GM23338 (cell line): Measurements from ENCODE around the gene FOXN4. TPM values are rescaled to one million over a fixed set of nuclear protein-coding genes. Genes with fewer than 3 reads are reported as not detected.

Experiments
- ATAC-seq: fragments of 200-7000 bp; cut with Tn5 transposase; 3 replicates; pipeline ENCODE4 v1.9.1; 2020
- DNase-seq: peaks from one replicate; pipeline ENCODE4 v3.0.0-alpha.2; 2015; ENCODE audit warnings: low spot score
- H2AFZ ChIP-seq: fragments of 200-600 bp; sonication (generic); 2 replicates; pipeline ENCODE4 v1.8.0; 2016; ENCODE audit warnings: antibody characterized with exemption, mild to moderate bottlenecking, moderate library complexity
- H3F3A ChIP-seq: fragments of 200-600 bp; sonication (generic); replicated peaks from 2 replicates; pipeline ENCODE4 v1.8.0; 2017; ENCODE audit warnings: antibody characterized with exemption, mixed run types, low read depth
- H3K27ac ChIP-seq: fragments of 200-600 bp; sonication (generic); 2 replicates; pipeline ENCODE4 v1.6.1; 2016; ENCODE audit warnings: low read depth
- H3K27me3 ChIP-seq: fragments of 200-600 bp; sonication (generic); 2 replicates; pipeline ENCODE4 v1.8.0; 2016; ENCODE audit warnings: mild to moderate bottlenecking, mixed run types, moderate library complexity; ENCODE audit not compliant: insufficient read depth
- H3K36me3 ChIP-seq: fragments of 200-600 bp; sonication (generic); 2 replicates; pipeline ENCODE4 v1.8.0; 2016; ENCODE audit warnings: mild to moderate bottlenecking; ENCODE audit not compliant: insufficient read depth
- H3K4me1 ChIP-seq: fragments of 200-600 bp; sonication (generic); 2 replicates; pipeline ENCODE4 v1.8.0; 2016; ENCODE audit warnings: mild to moderate bottlenecking, moderate library complexity; ENCODE audit not compliant: insufficient read depth
- H3K4me2 ChIP-seq: fragments of 200-600 bp; sonication (generic); 2 replicates; pipeline ENCODE4 v1.7.1; 2017; ENCODE audit warnings: mixed run types
- H3K4me3 ChIP-seq: fragments of 200-600 bp; sonication (generic); 2 replicates; pipeline ENCODE4 v1.6.1; 2016; ENCODE audit warnings: mixed run types
- H3K79me2 ChIP-seq: fragments of 200-600 bp; sonication (generic); replicated peaks from 2 replicates; pipeline ENCODE4 v1.8.0; 2017; ENCODE audit warnings: mild to moderate bottlenecking; ENCODE audit not compliant: insufficient read depth
- H3K9me2 ChIP-seq: fragments of 200-600 bp; sonication (generic); 2 replicates; pipeline ENCODE4 v1.8.0; 2017; ENCODE audit not compliant: insufficient read depth
- H4K20me1 ChIP-seq: fragments of 200-600 bp; sonication (generic); replicated peaks from 2 replicates; pipeline ENCODE4 v1.8.0; 2017; ENCODE audit warnings: mild to moderate bottlenecking; ENCODE audit not compliant: insufficient read depth
- H3K27ac Mint-ChIP-seq: 2 replicates; pipeline ENCODE4 v1.8.0; 2020; ENCODE audit warnings: inconsistent platforms, mild to moderate bottlenecking, moderate library complexity, mixed read lengths
- H3K27me3 Mint-ChIP-seq: 3 replicates; pipeline ENCODE4 v1.8.0; 2022; ENCODE audit warnings: low read depth, mild to moderate bottlenecking, moderate library complexity, mixed read lengths, inconsistent platforms; ENCODE audit not compliant: insufficient read depth, poor library complexity
- H3K36me3 Mint-ChIP-seq: 3 replicates; pipeline ENCODE4 v1.8.0; 2021; ENCODE audit warnings: low read depth, mild to moderate bottlenecking, inconsistent platforms, moderate library complexity, mixed read lengths
- H3K4me1 Mint-ChIP-seq: 3 replicates; pipeline ENCODE4 v1.8.0; 2020; ENCODE audit warnings: mild to moderate bottlenecking, inconsistent platforms, mixed read lengths
- H3K4me3 Mint-ChIP-seq: 3 replicates; pipeline ENCODE4 v1.8.0; 2021; ENCODE audit warnings: moderate library complexity, mild to moderate bottlenecking, inconsistent platforms, mixed read lengths
- H3K9me3 Mint-ChIP-seq: 3 replicates; pipeline ENCODE4 v1.8.0; 2020; ENCODE audit warnings: moderate library complexity, mild to moderate bottlenecking, inconsistent platforms, mixed read lengths
- CREB1 ChIP-seq: fragments of 250-450 bp; sonication (Bioruptor Pico); IDR thresholded peaks from 2 replicates; pipeline ENCODE4 v1.5.0; 2020; ENCODE audit warnings: low read depth, mild to moderate bottlenecking, moderate library complexity
- EZH2 ChIP-seq: fragments of 200-600 bp; sonication (generic); IDR thresholded peaks from one replicate; pipeline ENCODE4 v1.8.0; 2017; ENCODE audit warnings: antibody characterized with exemption, mild to moderate bottlenecking, low read depth; ENCODE audit not compliant: unreplicated experiment
- EZH2phosphoT487 ChIP-seq: fragments of 200-600 bp; sonication (generic); IDR thresholded peaks from one replicate; pipeline ENCODE4 v1.8.1; 2018; ENCODE audit warnings: antibody characterized with exemption; ENCODE audit not compliant: unreplicated experiment
- JUNB ChIP-seq: IDR thresholded peaks from one replicate; pipeline ENCODE4 v1.6.1; 2016; ENCODE audit warnings: antibody characterized with exemption; ENCODE audit not compliant: unreplicated experiment
- NANOG ChIP-seq: IDR thresholded peaks from 2 replicates; pipeline ENCODE4 v1.6.1; 2016; ENCODE audit warnings: antibody characterized with exemption, borderline replicate concordance
- POLR2AphosphoS5 ChIP-seq: IDR thresholded peaks from 2 replicates; pipeline ENCODE4 v1.6.1; 2016; ENCODE audit warnings: antibody characterized with exemption, low read depth
- STAT1 ChIP-seq: IDR thresholded peaks from one replicate; pipeline ENCODE4 v1.6.1; 2016; ENCODE audit warnings: antibody characterized with exemption; ENCODE audit not compliant: unreplicated experiment
- ZNF114 ChIP-seq: fragments of 250-450 bp; sonication (Bioruptor Pico); IDR thresholded peaks from 2 replicates; pipeline ENCODE4 v1.5.0; 2020; ENCODE audit warnings: mild to moderate bottlenecking, moderate library complexity
- ZNF331 ChIP-seq: fragments of 250-450 bp; sonication (Bioruptor Pico); IDR thresholded peaks from 2 replicates; pipeline ENCODE4 v1.5.0; 2020; ENCODE audit warnings: low read depth, mild to moderate bottlenecking, moderate library complexity
- polyA plus RNA-seq: library from polyadenylated mRNA; unstranded; fragments of >200 nt; fragmentation: Nextera tagmentation; extraction: Ambion mirVana; gene quantifications from 2 replicates; pipeline ENCODE4 v1.2.1, GENCODE V29; 2016
- total RNA-seq: library from RNA; depleted of rRNA; stranded (reverse); fragments of >200 nt; shearing (Covaris generic); gene quantifications from 2 replicates; pipeline ENCODE4 v1.2.3, GENCODE V29; 2014
- TF ChIP-seq, protein P1 (sequence below): IDR thresholded peaks from 2 replicates; pipeline ENCODE4 v1.6.1; 2016; ENCODE audit warnings: antibody characterized with exemption
- TF ChIP-seq, protein P2 (sequence below), 2 experiments: fragments of 200-600 bp in 1 of 2; sonication (generic) in 1 of 2; conservative IDR thresholded peaks; 2 replicates each; pipeline versions ENCODE4 v1.5.1 to v1.6.1; 2016 to 2017; ENCODE audit warnings: antibody characterized with exemption in 2 of 2, low read depth in 2 of 2, mild to moderate bottlenecking in 2 of 2, moderate library complexity in 1 of 2
- TF ChIP-seq, protein P3 (sequence below): fragments of 250-450 bp; sonication (Bioruptor Pico); IDR thresholded peaks from 2 replicates; pipeline ENCODE4 v1.5.0; 2020; ENCODE audit warnings: mild to moderate bottlenecking, moderate library complexity
- TF ChIP-seq, protein P4 (sequence below): IDR thresholded peaks from one replicate; pipeline ENCODE4 v1.6.1; 2018; ENCODE audit warnings: antibody characterized with exemption; ENCODE audit not compliant: unreplicated experiment

FOXN4 gene
- total and polyA plus RNA-seq, 2 experiments from 2014 or later: 0.35 to 0.47 TPM

DNA sequence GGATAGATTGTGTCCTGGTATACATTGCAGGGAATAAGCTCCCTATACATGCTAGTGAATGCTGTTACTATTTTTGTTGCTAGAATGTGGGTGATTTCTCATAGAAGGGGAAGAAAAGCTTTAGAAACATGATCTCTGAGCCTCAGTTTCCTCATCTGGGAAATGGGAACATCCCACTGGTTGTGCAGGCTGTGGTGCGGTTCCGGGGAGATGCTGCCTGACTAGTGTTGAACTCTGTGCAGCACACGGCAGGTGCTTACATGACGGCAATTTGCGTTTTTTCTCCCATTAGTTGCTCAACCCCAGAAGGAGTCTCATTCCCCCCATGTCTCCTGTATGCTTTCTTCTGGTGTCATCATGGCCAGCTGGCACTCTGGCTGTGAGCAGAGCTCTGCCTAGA lies 32.9 kb downstream of the FOXN4 start:
- Histone ChIP-seq H3K4me2 (no peak overlapping the region), H3K36me3 (no peaks in the 10 kb centered on the region), H3F3A (no peaks in the 10 kb centered on the region), H2AFZ (no peak overlapping the region), H3K4me3 (no peak overlapping the region), H3K79me2 (no peaks in the 10 kb centered on the region), H3K4me1 (peaks cover 6% of the 10 kb centered on the region; the same call in 1 of the 2 replicates), H4K20me1 (no peaks in the 10 kb centered on the region), H3K27ac (no peak overlapping the region), H3K27me3 (no peaks in the 10 kb centered on the region), H3K9me2 (no peaks in the 10 kb centered on the region)
- no peak for DNase-seq
- no peaks in the 10 kb centered on the region for H3K36me3 Mint-ChIP-seq
- H3K27me3 Mint-ChIP-seq: peaks cover 13% of the 10 kb centered on the region
- no peak for ATAC-seq
- no peak overlapping the region for H3K4me3 Mint-ChIP-seq
- H3K9me3 Mint-ChIP-seq: no peaks in the 10 kb centered on the region; the same call in 2 of the 3 replicates
- peaks cover 19% of the 10 kb centered on the region for H3K4me1 Mint-ChIP-seq
- TF ChIP-seq, protein P1, sequence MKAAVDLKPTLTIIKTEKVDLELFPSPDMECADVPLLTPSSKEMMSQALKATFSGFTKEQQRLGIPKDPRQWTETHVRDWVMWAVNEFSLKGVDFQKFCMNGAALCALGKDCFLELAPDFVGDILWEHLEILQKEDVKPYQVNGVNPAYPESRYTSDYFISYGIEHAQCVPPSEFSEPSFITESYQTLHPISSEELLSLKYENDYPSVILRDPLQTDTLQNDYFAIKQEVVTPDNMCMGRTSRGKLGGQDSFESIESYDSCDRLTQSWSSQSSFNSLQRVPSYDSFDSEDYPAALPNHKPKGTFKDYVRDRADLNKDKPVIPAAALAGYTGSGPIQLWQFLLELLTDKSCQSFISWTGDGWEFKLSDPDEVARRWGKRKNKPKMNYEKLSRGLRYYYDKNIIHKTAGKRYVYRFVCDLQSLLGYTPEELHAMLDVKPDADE: no peak
- TF ChIP-seq CREB1 (CRISPR knock-in tag) (no peak), ZNF331 (CRISPR knock-in tag) (no peak), EZH2 (no peak), EZH2phosphoT487 (no peak), STAT1 (no peak), JUNB (no peak), POLR2AphosphoS5 (no peak), NANOG (no peak), ZNF114 (CRISPR knock-in tag) (no peak)
- TF ChIP-seq, protein P2, sequence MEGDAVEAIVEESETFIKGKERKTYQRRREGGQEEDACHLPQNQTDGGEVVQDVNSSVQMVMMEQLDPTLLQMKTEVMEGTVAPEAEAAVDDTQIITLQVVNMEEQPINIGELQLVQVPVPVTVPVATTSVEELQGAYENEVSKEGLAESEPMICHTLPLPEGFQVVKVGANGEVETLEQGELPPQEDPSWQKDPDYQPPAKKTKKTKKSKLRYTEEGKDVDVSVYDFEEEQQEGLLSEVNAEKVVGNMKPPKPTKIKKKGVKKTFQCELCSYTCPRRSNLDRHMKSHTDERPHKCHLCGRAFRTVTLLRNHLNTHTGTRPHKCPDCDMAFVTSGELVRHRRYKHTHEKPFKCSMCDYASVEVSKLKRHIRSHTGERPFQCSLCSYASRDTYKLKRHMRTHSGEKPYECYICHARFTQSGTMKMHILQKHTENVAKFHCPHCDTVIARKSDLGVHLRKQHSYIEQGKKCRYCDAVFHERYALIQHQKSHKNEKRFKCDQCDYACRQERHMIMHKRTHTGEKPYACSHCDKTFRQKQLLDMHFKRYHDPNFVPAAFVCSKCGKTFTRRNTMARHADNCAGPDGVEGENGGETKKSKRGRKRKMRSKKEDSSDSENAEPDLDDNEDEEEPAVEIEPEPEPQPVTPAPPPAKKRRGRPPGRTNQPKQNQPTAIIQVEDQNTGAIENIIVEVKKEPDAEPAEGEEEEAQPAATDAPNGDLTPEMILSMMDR (conservative IDR thresholded peaks at IDR 0.05; ENCODE audit: low read depth in 2 of 2): no peak
- TF ChIP-seq, protein P3, sequence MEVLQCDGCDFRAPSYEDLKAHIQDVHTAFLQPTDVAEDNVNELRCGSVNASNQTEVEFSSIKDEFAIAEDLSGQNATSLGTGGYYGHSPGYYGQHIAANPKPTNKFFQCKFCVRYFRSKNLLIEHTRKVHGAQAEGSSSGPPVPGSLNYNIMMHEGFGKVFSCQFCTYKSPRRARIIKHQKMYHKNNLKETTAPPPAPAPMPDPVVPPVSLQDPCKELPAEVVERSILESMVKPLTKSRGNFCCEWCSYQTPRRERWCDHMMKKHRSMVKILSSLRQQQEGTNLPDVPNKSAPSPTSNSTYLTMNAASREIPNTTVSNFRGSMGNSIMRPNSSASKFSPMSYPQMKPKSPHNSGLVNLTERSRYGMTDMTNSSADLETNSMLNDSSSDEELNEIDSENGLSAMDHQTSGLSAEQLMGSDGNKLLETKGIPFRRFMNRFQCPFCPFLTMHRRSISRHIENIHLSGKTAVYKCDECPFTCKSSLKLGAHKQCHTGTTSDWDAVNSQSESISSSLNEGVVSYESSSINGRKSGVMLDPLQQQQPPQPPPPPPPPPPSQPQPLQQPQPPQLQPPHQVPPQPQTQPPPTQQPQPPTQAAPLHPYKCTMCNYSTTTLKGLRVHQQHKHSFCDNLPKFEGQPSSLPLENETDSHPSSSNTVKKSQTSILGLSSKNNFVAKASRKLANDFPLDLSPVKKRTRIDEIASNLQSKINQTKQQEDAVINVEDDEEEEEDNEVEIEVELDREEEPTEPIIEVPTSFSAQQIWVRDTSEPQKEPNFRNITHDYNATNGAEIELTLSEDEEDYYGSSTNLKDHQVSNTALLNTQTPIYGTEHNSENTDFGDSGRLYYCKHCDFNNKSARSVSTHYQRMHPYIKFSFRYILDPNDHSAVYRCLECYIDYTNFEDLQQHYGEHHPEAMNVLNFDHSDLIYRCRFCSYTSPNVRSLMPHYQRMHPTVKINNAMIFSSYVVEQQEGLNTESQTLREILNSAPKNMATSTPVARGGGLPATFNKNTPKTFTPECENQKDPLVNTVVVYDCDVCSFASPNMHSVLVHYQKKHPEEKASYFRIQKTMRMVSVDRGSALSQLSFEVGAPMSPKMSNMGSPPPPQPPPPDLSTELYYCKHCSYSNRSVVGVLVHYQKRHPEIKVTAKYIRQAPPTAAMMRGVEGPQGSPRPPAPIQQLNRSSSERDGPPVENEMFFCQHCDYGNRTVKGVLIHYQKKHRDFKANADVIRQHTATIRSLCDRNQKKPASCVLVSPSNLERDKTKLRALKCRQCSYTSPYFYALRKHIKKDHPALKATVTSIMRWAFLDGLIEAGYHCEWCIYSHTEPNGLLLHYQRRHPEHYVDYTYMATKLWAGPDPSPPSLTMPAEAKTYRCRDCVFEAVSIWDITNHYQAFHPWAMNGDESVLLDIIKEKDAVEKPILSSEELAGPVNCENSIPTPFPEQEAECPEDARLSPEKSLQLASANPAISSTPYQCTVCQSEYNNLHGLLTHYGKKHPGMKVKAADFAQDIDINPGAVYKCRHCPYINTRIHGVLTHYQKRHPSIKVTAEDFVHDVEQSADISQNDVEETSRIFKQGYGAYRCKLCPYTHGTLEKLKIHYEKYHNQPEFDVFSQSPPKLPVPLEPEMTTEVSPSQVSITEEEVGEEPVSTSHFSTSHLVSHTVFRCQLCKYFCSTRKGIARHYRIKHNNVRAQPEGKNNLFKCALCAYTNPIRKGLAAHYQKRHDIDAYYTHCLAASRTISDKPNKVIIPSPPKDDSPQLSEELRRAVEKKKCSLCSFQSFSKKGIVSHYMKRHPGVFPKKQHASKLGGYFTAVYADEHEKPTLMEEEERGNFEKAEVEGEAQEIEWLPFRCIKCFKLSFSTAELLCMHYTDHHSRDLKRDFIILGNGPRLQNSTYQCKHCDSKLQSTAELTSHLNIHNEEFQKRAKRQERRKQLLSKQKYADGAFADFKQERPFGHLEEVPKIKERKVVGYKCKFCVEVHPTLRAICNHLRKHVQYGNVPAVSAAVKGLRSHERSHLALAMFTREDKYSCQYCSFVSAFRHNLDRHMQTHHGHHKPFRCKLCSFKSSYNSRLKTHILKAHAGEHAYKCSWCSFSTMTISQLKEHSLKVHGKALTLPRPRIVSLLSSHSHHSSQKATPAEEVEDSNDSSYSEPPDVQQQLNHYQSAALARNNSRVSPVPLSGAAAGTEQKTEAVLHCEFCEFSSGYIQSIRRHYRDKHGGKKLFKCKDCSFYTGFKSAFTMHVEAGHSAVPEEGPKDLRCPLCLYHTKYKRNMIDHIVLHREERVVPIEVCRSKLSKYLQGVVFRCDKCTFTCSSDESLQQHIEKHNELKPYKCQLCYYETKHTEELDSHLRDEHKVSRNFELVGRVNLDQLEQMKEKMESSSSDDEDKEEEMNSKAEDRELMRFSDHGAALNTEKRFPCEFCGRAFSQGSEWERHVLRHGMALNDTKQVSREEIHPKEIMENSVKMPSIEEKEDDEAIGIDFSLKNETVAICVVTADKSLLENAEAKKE (CRISPR knock-in tag): no peak
- TF ChIP-seq, protein P4, sequence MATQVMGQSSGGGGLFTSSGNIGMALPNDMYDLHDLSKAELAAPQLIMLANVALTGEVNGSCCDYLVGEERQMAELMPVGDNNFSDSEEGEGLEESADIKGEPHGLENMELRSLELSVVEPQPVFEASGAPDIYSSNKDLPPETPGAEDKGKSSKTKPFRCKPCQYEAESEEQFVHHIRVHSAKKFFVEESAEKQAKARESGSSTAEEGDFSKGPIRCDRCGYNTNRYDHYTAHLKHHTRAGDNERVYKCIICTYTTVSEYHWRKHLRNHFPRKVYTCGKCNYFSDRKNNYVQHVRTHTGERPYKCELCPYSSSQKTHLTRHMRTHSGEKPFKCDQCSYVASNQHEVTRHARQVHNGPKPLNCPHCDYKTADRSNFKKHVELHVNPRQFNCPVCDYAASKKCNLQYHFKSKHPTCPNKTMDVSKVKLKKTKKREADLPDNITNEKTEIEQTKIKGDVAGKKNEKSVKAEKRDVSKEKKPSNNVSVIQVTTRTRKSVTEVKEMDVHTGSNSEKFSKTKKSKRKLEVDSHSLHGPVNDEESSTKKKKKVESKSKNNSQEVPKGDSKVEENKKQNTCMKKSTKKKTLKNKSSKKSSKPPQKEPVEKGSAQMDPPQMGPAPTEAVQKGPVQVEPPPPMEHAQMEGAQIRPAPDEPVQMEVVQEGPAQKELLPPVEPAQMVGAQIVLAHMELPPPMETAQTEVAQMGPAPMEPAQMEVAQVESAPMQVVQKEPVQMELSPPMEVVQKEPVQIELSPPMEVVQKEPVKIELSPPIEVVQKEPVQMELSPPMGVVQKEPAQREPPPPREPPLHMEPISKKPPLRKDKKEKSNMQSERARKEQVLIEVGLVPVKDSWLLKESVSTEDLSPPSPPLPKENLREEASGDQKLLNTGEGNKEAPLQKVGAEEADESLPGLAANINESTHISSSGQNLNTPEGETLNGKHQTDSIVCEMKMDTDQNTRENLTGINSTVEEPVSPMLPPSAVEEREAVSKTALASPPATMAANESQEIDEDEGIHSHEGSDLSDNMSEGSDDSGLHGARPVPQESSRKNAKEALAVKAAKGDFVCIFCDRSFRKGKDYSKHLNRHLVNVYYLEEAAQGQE: no peak
- H3K27ac Mint-ChIP-seq: no peak overlapping the region
